H1 (cell line): ENCODE data around the gene KCTD11. TPM values are rescaled to one million over a fixed set of nuclear protein-coding genes. Genes with fewer than 3 reads are reported as not detected.
A peak's percentile ranks its signal among the peaks of the same experiment; 100 is the strongest.

Experiments
- HDAC2 ChIP-seq, 2 experiments: fragments of 300-600 bp in 1 of 2; sonication (generic) in 1 of 2; IDR thresholded peaks; 2 replicates each; pipeline ENCODE4 v1.6.1; 2011 to 2012; ENCODE audit warnings: low read depth in 2 of 2, low read length in 2 of 2, mild to moderate bottlenecking in 2 of 2, moderate library complexity in 2 of 2, borderline replicate concordance in 1 of 2, inconsistent platforms in 1 of 2
- TCF12 ChIP-seq: IDR thresholded peaks from 2 replicates; pipeline ENCODE4 v1.6.1; 2011; ENCODE audit warnings: low read depth, mild to moderate bottlenecking, low read length
- polyA plus RNA-seq, 7 experiments: library from polyadenylated mRNA; depleted of rRNA in 3 of 7; stranded (reverse) in 5 of 7; unstranded in 2 of 7; fragments of >200 nt in 5 of 7; fragments of 200-250 nt in 2 of 7; gene quantifications; 1 replicate in 5 of 7; 2 replicates in 1 of 7; 4 replicates in 1 of 7; pipeline versions ENCODE4 v1.2.1 to v1.2.3, GENCODE V29; 2011 to 2013; ENCODE audit warnings: missing spikeins in 2 of 7, mixed read lengths in 2 of 7
- total RNA-seq: library from RNA; stranded (reverse); fragmentation: NEBNext Ultra II Directional; extraction: Animal tissue kit (Norgen Biotek cat#: 25700); gene quantifications from 2 replicates; pipeline ENCODE4 v1.2.1, GENCODE V29; 2021
- TF ChIP-seq, protein P1 (sequence below): IDR thresholded peaks from 2 replicates; pipeline ENCODE4 v1.6.1; 2012; ENCODE audit warnings: inconsistent platforms

KCTD11 gene
- total and polyA plus RNA-seq, 2 of the 8 experiments (the other 6 are each of a cell fraction or from before 2014, with no cell fraction given), result 8.6 to 9.2 TPM

DNA sequence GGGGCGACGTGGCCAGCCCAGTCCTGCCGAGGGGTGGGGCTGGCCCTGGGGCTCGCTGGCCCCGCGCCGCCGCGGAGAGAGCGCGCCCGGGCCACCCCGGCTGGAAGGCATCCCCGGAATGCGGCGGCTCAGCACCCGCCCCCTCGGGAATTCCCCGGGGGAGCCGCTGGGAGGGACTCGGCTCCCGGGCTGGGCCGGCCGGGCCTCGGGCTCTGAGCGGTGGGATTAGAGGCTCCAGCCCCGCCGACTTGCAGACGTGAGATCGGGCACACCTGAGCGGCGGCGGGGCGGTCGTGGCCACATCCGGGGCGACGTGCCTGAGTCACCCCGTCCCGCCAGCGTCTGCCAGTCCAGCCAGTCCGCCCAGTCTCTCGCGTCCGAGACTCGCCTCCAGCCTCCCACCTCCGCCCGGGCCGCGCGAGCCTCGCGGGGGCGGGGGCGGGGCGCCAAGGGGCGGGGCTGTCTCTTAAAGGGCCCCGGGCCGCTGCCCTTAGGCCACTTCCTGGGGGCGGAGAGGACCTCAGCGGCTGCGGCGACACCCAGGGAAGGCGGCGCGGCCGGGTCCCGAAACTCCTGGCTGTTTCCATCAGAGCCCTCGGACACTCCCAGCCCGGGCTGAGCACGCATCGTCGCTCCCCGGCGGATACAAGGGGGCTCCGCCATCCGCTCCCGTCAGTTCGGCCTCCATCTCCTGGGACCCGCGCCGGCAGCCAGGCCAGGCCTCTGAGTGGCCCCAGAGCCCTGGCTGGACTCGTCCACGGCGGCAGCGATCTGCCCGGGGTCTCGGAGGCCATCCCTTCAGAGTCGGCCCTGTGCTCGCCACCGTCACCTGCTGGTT lies at the start of gene KCTD11 (continued):
- TF ChIP-seq, protein P1, sequence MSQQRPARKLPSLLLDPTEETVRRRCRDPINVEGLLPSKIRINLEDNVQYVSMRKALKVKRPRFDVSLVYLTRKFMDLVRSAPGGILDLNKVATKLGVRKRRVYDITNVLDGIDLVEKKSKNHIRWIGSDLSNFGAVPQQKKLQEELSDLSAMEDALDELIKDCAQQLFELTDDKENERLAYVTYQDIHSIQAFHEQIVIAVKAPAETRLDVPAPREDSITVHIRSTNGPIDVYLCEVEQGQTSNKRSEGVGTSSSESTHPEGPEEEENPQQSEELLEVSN, result no peak
- TF ChIP-seq HDAC2 (IDR thresholded peaks at IDR 0.05; ENCODE audit: borderline replicate concordance in 1 of 2, low read depth in 2 of 2, low read length in 2 of 2), result no peak
- TF ChIP-seq TCF12, result 0 out of 2 replicates have a peak, but pooled peaks have one; percentile 15
- TF ChIP-seq, all 59 proteins: peak for 19
